ENCODE results near the gene FBXL4.

Gene FBXL4

DNA sequence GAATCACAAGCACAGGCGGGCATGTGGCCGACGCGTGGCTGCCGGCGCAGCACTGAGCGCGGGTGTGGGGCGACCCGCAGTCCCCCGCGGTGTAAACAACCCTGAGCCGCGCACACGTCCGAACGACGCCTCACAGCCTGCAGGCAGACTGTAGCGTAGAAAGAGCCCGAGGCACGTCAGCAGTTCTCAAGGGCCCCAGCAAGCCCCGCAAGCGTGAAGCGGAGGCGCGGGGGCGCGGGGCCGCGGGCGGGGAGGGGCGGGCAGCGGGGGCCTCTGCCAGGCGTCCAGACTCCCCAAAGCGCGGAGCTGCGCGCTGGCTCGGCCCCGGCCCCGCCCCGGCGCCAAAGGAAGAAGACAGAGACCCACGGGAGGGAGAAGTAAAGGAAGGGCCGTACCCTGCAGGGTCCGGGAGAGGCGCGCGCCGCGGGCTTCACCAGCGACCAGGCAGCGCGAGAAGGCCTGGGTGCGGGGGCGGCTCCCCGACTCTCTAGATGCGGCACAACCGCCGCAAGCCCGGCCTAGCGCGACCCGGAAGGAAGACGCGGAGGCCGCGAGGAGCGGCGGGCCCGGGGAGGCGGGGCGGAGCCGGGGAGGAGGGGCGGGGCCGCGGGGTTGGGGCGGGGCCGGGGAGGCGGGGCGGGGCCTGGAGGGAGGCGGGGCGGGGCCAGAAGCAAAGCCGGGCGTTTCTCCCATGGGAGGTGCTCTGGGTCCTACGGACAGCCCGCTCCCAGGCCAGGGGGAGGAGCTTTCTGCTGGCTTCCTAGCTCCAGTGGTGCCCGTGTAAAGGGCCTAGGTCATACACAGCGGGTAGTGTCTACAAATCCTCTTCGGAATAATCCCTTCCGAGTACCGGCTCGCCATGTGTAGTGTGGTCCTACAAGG, at the start of gene FBXL4:
FBXL4 (minus strand) TSS at position 536 of the 882 bp plus-strand sequence. CDS start 20,958 bp downstream, outside the sequence.
- no peak for DNase-seq (ENCODE audit: low read depth, low spot score)
- peak within 1 kb of the TSS; percentile 67 for H3K27ac ChIP-seq

DNA sequence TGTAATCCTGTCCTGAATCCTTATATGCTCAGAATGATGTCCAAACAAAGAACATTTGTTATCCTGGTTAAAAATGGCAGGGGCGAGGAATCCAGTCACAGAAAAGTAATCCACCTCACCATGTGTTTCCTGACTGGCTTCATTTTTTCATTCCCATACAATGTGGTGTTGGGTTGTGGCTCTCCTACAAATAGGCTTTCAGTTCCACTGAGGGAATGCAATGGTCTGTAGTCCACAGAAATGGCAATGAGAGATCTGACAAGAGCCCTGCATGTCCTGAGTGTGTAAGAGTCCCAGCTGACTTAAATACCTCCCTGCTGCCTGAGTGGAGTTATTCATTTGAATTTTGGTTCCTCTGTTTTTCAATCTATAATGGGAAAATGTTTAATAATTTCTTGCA, 47.4 kb upstream of the FBXL4 start:
- no peak for DNase-seq (ENCODE audit: low read depth, low spot score)
- no peak overlapping the region for H3K27ac ChIP-seq

GRCh38 chr6:98992535-98992934, 44.8 kb upstream of the FBXL4 start:
- DNase-seq (ENCODE audit: low read depth, low spot score): no peak

DNA sequence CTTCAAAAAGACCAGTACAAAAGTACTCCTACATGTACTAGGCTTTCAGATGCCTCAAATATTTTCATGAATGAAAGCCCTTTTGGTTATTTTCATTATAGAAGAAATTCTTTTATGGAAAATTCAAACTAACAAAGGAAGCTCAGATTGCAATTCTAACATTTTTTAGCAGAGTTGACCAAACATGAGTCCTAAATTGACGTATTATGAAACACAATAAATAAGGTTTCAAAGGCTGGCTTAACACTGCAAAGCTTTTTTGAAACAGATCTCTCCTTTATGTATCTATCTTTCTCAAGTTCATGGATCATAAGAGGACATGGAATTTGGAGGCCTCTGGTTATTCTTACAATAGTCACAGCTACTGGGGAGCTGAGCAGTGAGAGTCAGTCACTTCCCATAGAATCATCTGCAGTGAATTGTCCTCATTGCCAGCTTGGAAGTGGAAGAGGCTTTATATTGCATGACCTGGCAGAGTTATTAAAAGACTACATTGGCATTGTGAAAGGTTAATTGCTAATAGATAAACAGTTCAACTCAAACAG, 38.4 kb upstream of the FBXL4 start:
- no peak for DNase-seq (ENCODE audit: low read depth, low spot score)
- H3K27ac ChIP-seq: no peak overlapping the region

More at GRCh38 chr6:98992535-98992934, 44.8 kb upstream of the FBXL4 start:
- no peak overlapping the region for H3K27ac ChIP-seq

GRCh38 chr6:98985391-98985790, 37.6 kb upstream of the FBXL4 start:
- no peak for DNase-seq (ENCODE audit: low read depth, low spot score)
- H3K27ac ChIP-seq: no peak overlapping the region

GRCh38 chr6:98984121-98984520, 36.4 kb upstream of the FBXL4 start:
- no peak overlapping the region for H3K27ac ChIP-seq
- no peak for DNase-seq (ENCODE audit: low read depth, low spot score)

DNA sequence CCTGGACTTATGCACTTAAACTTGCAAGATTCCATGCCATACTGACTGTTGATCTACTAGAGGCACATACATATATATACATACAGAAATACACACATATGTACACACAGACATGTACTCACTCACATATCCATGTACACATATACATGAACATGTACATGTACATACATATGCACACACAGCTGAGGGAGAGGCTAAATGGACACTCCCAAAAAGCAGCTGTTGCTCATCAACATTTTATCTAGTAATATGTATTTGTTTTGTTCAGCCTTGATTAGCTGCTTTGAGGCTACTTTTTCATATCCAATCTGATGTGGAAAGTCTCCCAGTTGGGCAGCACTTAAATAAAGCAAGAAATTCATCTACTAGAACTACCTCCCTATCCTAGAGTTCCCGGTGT, 33.7 kb upstream of the FBXL4 start:
- no peak for DNase-seq (ENCODE audit: low read depth, low spot score)
- no peak overlapping the region for H3K27ac ChIP-seq

- no peak for DNase-seq (ENCODE audit: low read depth, low spot score)
- no peak overlapping the region for H3K27ac ChIP-seq
Observed at GRCh38 chr6:98980819-98981218, 33.1 kb upstream of the FBXL4 start.

- no peak overlapping the region for H3K27ac ChIP-seq
- DNase-seq (ENCODE audit: low read depth, low spot score): no peak
Observed at GRCh38 chr6:98977671-98978292, 30.0 kb upstream of the FBXL4 start.

DNA sequence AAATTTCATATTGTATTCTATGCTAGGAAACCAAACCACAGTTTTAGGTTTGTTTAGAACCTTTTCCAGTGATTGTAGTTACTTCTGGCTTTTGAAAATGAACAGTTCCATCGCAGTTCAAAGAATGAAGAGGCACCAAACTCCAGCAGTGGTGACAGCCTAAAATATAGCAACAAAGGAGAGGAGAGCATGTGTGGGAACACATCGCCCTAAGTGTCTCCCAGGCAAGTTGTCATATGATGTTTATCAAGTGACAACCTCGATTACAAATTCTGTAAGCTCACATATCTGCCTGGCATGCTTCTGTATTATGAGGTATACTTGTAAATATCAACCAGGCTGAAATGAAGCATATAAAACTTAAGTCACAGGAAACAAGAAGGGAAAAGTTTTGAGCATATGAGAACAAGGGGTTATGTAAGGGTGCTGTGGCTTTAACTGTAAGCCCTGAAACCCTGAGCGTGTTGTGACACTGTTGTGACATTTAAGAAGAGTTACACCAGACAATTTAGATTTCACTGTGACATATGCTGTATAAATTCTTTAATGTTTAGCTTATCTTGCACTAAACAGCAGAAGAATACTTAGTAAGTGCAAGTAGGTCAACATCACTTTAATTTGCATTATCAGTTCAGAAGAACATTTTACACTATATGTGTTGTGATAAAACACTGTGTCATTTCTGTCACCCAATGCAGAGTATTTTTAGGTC, 29.1 kb upstream of the FBXL4 start:
- H3K27ac ChIP-seq: no peak overlapping the region

DNA sequence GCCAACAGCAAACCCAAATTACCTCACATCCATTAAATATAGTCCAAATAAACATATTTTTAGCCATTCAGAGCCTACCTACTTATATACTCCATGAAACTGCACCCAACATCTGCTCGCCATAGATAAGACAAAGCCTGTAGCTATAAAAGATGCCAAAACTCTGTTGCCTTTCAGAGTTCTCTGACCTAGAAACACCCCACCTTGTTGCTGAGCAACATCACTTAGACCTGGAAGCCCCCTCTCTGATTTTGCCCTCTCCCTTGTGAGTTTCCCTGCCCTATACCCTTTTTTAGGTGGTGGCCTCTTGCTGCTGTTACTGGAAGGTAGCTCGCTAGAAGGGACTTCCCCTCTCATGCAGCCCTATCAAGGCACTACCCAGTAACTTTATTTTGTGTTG, 27.7 kb upstream of the FBXL4 start:
- H3K27ac ChIP-seq: no peak overlapping the region
- no peak for DNase-seq (ENCODE audit: low read depth, low spot score)

More for the DNA sequence above, 29.1 kb upstream of the FBXL4 start:
- DNase-seq (ENCODE audit: low read depth, low spot score): no peak

DNA sequence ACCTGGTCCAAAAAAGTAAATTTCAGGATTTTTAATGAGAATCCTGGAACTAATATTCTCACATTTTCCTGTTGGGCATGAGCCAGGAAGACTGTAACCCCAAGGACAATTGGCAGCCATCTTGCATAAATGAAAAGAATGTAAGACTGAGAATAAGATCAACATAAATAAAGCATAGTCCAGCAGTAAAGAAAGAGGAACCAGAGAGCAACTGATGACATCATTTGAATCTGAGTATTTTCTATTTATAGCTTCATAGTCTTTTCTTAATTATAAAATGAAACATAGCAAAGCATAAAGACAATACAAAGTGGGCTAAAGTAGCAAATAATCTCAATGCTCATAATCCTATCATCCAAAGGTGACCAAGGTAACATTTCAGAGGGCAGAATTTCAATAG, 26.6 kb upstream of the FBXL4 start:
- DNase-seq (ENCODE audit: low read depth, low spot score): no peak
- H3K27ac ChIP-seq: no peak overlapping the region

DNA sequence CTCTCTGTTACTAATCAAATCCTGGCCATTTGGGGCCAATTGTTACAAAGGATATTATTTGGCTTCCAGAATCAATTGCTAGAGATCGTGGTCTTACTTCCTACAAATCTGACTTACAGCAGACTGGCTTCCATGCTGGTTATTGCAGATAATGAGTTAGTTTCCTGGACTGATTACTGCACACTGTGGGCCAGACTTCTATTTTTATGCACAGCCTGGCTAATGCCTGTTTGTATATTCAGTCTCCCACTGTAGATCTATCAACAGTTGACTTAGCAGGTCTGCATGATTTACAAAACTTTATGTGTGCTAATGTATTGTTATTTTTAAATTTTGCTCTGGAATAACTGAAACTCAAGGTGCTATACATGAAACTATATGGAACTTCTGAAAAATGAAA, 25.8 kb upstream of the FBXL4 start:
- DNase-seq (ENCODE audit: low read depth, low spot score): no peak
- no peak overlapping the region for H3K27ac ChIP-seq

GRCh38 chr6:98971303-98971702, 23.6 kb upstream of the FBXL4 start:
- H3K27ac ChIP-seq: no peak overlapping the region
- DNase-seq (ENCODE audit: low read depth, low spot score): no peak

- DNase-seq (ENCODE audit: low read depth, low spot score): no peak
- no peak overlapping the region for H3K27ac ChIP-seq
Observed at GRCh38 chr6:98970469-98970868, 22.7 kb upstream of the FBXL4 start.

DNA sequence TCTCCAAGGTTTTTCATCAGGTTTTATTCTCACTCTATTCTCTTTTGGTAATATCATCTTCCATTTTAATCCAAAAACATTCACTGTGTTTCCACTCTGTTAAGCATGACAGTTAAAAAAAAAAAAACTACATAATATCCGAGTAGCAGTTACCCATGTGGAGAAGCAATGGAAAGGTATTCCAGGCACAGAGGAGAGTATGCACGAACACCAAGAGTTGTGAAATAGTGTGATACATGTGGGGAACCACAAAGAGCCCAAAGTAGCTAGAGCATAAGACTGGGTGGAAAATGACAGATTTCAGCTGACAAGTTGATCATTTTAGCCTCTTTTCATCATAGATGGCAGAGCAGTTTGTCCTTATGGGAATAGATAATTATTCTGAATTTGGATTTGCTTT, 19.9 kb upstream of the FBXL4 start:
- no peak for DNase-seq (ENCODE audit: low read depth, low spot score)

GRCh38 chr6:98959631-98960030, 11.9 kb upstream of the FBXL4 start:
- H3K27ac ChIP-seq: no peak overlapping the region
- DNase-seq (ENCODE audit: low read depth, low spot score): no peak

More for the DNA sequence above, 19.9 kb upstream of the FBXL4 start:
- no peak overlapping the region for H3K27ac ChIP-seq

GRCh38 chr6:98958776-98959175, 11.0 kb upstream of the FBXL4 start:
- no peak overlapping the region for H3K27ac ChIP-seq
- no peak for DNase-seq (ENCODE audit: low read depth, low spot score)

GRCh38 chr6:98957450-98957849, 9.7 kb upstream of the FBXL4 start:
- DNase-seq (ENCODE audit: low read depth, low spot score): no peak
- H3K27ac ChIP-seq: no peak overlapping the region

- no peak overlapping the region for H3K27ac ChIP-seq
- DNase-seq (ENCODE audit: low read depth, low spot score): no peak
Observed at GRCh38 chr6:98949589-98949988, 1.8 kb upstream of the FBXL4 start.

Measured in epithelial cell of prostate (primary cell).